H1 (cell line): ENCODE data around the gene ANXA2. TPM values are rescaled to one million over a fixed set of nuclear protein-coding genes. Genes with fewer than 3 reads are reported as not detected.
A peak's percentile ranks its signal among the peaks of the same experiment; 100 is the strongest.

Experiments
- CTCF ChIA-PET: fragments of 300-600 bp; sonication (Branson Sonifier 250); formaldehyde crosslinking; loops from one replicate; lab custom pipeline; 2021; ENCODE audit not compliant: partially characterized antibody; lab: Charles Lee
- POLR2A ChIA-PET: fragments of 300-600 bp; sonication (Branson Sonifier 250); formaldehyde crosslinking; loops from one replicate; lab custom pipeline; 2021; ENCODE audit warnings: inconsistent platforms; ENCODE audit not compliant: partially characterized antibody; lab: Charles Lee
- DNase-seq, 2 experiments: peaks; one replicate each; pipeline versions ENCODE4 v3.0.0 to v3.0.0-alpha.2; 2010 to 2022; ENCODE audit warnings: low spot score in 2 of 2, low read depth in 1 of 2, mixed read lengths in 1 of 2
- FAIRE-seq: peaks from 2 replicates; lab custom pipeline; 2011; peaks lifted over from hg19 to GRCh38; lab: Jason Lieb, UNC
- H2AFZ ChIP-seq: 2 replicates; pipeline ENCODE4 v1.8.1; 2012; ENCODE audit warnings: low read length, inconsistent platforms
- H2AK5ac ChIP-seq: 2 replicates; pipeline ENCODE4 v1.6.1; 2013; ENCODE audit warnings: low read depth, low read length
- H2BK120ac ChIP-seq: replicated peaks from 2 replicates; pipeline ENCODE3; 2013; ENCODE audit warnings: low read depth, low read length, inconsistent platforms
- H2BK12ac ChIP-seq: 2 replicates; pipeline ENCODE4 v1.6.1; 2013; ENCODE audit warnings: low read depth, low read length
- H2BK15ac ChIP-seq: 2 replicates; pipeline ENCODE4 v1.6.1; 2013; ENCODE audit warnings: low read length
- H2BK20ac ChIP-seq: 2 replicates; pipeline ENCODE4 v1.6.1; 2013; ENCODE audit warnings: low read length
- H2BK5ac ChIP-seq: 2 replicates; pipeline ENCODE4 v1.6.1; 2013; ENCODE audit warnings: low read depth, low read length
- H3K14ac ChIP-seq: 2 replicates; pipeline ENCODE4 v1.6.1; 2013; ENCODE audit warnings: inconsistent platforms; ENCODE audit not compliant: insufficient read length
- H3K18ac ChIP-seq: 2 replicates; pipeline ENCODE4 v1.6.1; 2013; ENCODE audit warnings: low read length; ENCODE audit errors: extremely low read depth
- H3K23ac ChIP-seq: 2 replicates; pipeline ENCODE4 v1.6.1; 2013; ENCODE audit warnings: inconsistent platforms; ENCODE audit not compliant: insufficient read length
- H3K23me2 ChIP-seq: 2 replicates; pipeline ENCODE4 v1.6.1; 2013; ENCODE audit warnings: low read depth, low read length
- H3K27ac ChIP-seq: 2 replicates; pipeline ENCODE4 v1.6.1; 2011; ENCODE audit warnings: low read depth, low read length, inconsistent platforms
- H3K27me3 ChIP-seq, 4 experiments: replicated peaks in 1 of 4; 1 replicate in 1 of 4; 2 replicates in 3 of 4; pipeline versions ENCODE4 v1.6.1 to v1.8.1; 2011 to 2013; ENCODE audit warnings: low read length in 3 of 4, mild to moderate bottlenecking in 3 of 4, inconsistent platforms in 2 of 4, mixed read lengths in 2 of 4, moderate library complexity in 1 of 4; ENCODE audit not compliant: control insufficient read depth in 3 of 4, insufficient read depth in 3 of 4; ENCODE audit errors: extremely low read depth in 1 of 4
- H3K36me3 ChIP-seq, 4 experiments: 2 replicates each; pipeline versions ENCODE4 v1.6.1 to v1.8.1; 2011 to 2013; ENCODE audit warnings: mild to moderate bottlenecking in 4 of 4, low read length in 3 of 4, moderate library complexity in 2 of 4, control low read depth in 1 of 4, inconsistent platforms in 1 of 4; ENCODE audit not compliant: insufficient read depth in 4 of 4, control insufficient read depth in 2 of 4
- H3K4ac ChIP-seq: replicated peaks from 2 replicates; pipeline ENCODE3; 2013; ENCODE audit warnings: low read length, low read depth, mixed read lengths, inconsistent platforms; ENCODE audit not compliant: insufficient read length
- H3K4me1 ChIP-seq, 4 experiments: replicated peaks in 1 of 4; 1 replicate in 1 of 4; 2 replicates in 3 of 4; pipeline versions ENCODE4 v1.6.1 to v1.8.1; 2011 to 2013; ENCODE audit warnings: low read length in 3 of 4, inconsistent platforms in 2 of 4, mixed read lengths in 1 of 4; ENCODE audit not compliant: insufficient read depth in 4 of 4, control insufficient read depth in 3 of 4
- H3K4me2 ChIP-seq, 2 experiments: 2 replicates each; pipeline versions ENCODE4 v1.6.1 to v1.8.1; 2011 to 2013; ENCODE audit warnings: low read depth in 2 of 2, low read length in 2 of 2, control low read depth in 1 of 2, inconsistent platforms in 1 of 2, mild to moderate bottlenecking in 1 of 2; ENCODE audit not compliant: insufficient read depth in 1 of 2
- H3K4me3 ChIP-seq, 4 experiments: fragments of 200-600, 300-600 bp in 1 of 4; sonication (generic), shearing (Covaris generic), sonication (Bioruptor Twin) in 1 of 4; 2 replicates each; pipeline versions ENCODE4 v1.5.1 to v1.8.1; 2011 to 2016; ENCODE audit warnings: low read length in 4 of 4, low read depth in 3 of 4, control low read depth in 2 of 4, inconsistent platforms in 2 of 4, mild to moderate bottlenecking in 2 of 4, mixed read lengths in 1 of 4, moderate library complexity in 1 of 4; ENCODE audit not compliant: insufficient read depth in 2 of 4; ENCODE audit errors: extremely low read depth in 1 of 4
- H3K56ac ChIP-seq: replicated peaks from 2 replicates; pipeline ENCODE3; 2013; ENCODE audit warnings: low read depth, mild to moderate bottlenecking, mixed read lengths, low read length, inconsistent platforms; ENCODE audit not compliant: insufficient read length
- H3K79me1 ChIP-seq: 2 replicates; pipeline ENCODE4 v1.6.1; 2013; ENCODE audit warnings: low read depth, low read length, control low read depth
- H3K79me2 ChIP-seq, 2 experiments: 2 replicates each; pipeline versions ENCODE4 v1.6.1 to v1.8.1; 2012 to 2013; ENCODE audit warnings: low read length in 2 of 2, mild to moderate bottlenecking in 2 of 2, inconsistent platforms in 1 of 2; ENCODE audit not compliant: insufficient read depth in 2 of 2, control insufficient read depth in 1 of 2
- H3K9ac ChIP-seq, 4 experiments: replicated peaks in 1 of 4; 1 replicate in 1 of 4; 2 replicates in 3 of 4; pipeline versions ENCODE4 v1.6.1 to v1.8.1; 2011 to 2013; ENCODE audit warnings: low read depth in 3 of 4, low read length in 3 of 4, control low read depth in 2 of 4, mild to moderate bottlenecking in 2 of 4, moderate library complexity in 2 of 4, inconsistent platforms in 1 of 4; ENCODE audit errors: extremely low read depth in 1 of 4
- H3K9me3 ChIP-seq, 2 experiments: 2 replicates each; pipeline versions ENCODE4 v1.6.1 to v1.8.1; 2012 to 2013; ENCODE audit warnings: mild to moderate bottlenecking in 2 of 2, moderate library complexity in 2 of 2, control low read depth in 1 of 2, inconsistent platforms in 1 of 2, low read depth in 1 of 2, low read length in 1 of 2, mixed read lengths in 1 of 2; ENCODE audit not compliant: insufficient read depth in 2 of 2
- H4K20me1 ChIP-seq, 2 experiments: replicated peaks in 1 of 2; 2 replicates each; pipeline versions ENCODE3 to v1.8.1; 2011 to 2013; ENCODE audit warnings: inconsistent platforms in 2 of 2, low read length in 2 of 2, mild to moderate bottlenecking in 1 of 2; ENCODE audit not compliant: insufficient read depth in 2 of 2, control insufficient read depth in 1 of 2
- H4K5ac ChIP-seq: 2 replicates; pipeline ENCODE4 v1.6.1; 2013; ENCODE audit warnings: low read length, low read depth, mixed read lengths, inconsistent platforms; ENCODE audit not compliant: insufficient read length
- H4K8ac ChIP-seq: 2 replicates; pipeline ENCODE4 v1.8.0; 2013; ENCODE audit warnings: mild to moderate bottlenecking, moderate library complexity, low read length, inconsistent platforms; ENCODE audit not compliant: insufficient read depth; ENCODE audit errors: extremely low read depth
- H4K91ac ChIP-seq: replicated peaks from 2 replicates; pipeline ENCODE3; 2013; ENCODE audit warnings: low read length, mixed read lengths, inconsistent platforms; ENCODE audit not compliant: insufficient read length
- CBX5 ChIP-seq: fragments of 300-800, 300-1000 bp; sonication (generic); IDR thresholded peaks from 2 replicates; pipeline ENCODE4 v1.7.1; 2016; ENCODE audit warnings: antibody characterized with exemption, low read length, low read depth
- CHD1 ChIP-seq: IDR thresholded peaks from 2 replicates; pipeline ENCODE4 v1.6.1; 2012; ENCODE audit warnings: low read depth, low read length, improper control_type of control experiment
- EP300 ChIP-seq, 2 experiments: IDR thresholded peaks; 1 replicate in 1 of 2; 2 replicates in 1 of 2; pipeline ENCODE4 v1.6.1; 2011 to 2012; ENCODE audit warnings: low read depth in 2 of 2, low read length in 2 of 2, mild to moderate bottlenecking in 2 of 2, borderline replicate concordance in 1 of 2, inconsistent platforms in 1 of 2, moderate library complexity in 1 of 2
- GABPA ChIP-seq: IDR thresholded peaks from 2 replicates; pipeline ENCODE4 v1.6.1; 2011; ENCODE audit warnings: mild to moderate bottlenecking, low read length, moderate library complexity, borderline replicate concordance; ENCODE audit not compliant: insufficient read depth
- JUN ChIP-seq: IDR thresholded peaks from 2 replicates; pipeline ENCODE4 v1.6.1; 2011; ENCODE audit warnings: low read depth, mild to moderate bottlenecking, improper control_type of control experiment, low read length
- KDM4A ChIP-seq: IDR thresholded peaks from one replicate; pipeline ENCODE4 v1.7.1; 2012; ENCODE audit warnings: low read depth, mild to moderate bottlenecking, moderate library complexity, low read length, inconsistent platforms; ENCODE audit not compliant: severe bottlenecking
- NRF1 ChIP-seq: IDR thresholded peaks from 2 replicates; pipeline ENCODE4 v1.6.1; 2011; ENCODE audit warnings: mild to moderate bottlenecking, low read depth, low read length, improper control_type of control experiment
- SIN3A ChIP-seq, 2 experiments: IDR thresholded peaks in 1 of 2; conservative IDR thresholded peaks in 1 of 2; 2 replicates each; pipeline ENCODE4 v1.6.1; 2011 to 2012; ENCODE audit warnings: low read length in 2 of 2, improper control_type of control experiment in 1 of 2, low read depth in 1 of 2, mild to moderate bottlenecking in 1 of 2
- SIX5 ChIP-seq: IDR thresholded peaks from 2 replicates; pipeline ENCODE4 v1.6.1; 2011; ENCODE audit warnings: mild to moderate bottlenecking, low read depth, low read length
- SP1 ChIP-seq: IDR thresholded peaks from 2 replicates; pipeline ENCODE4 v1.6.1; 2011; ENCODE audit warnings: low read depth, low read length
- WGBS, 2 experiments: shearing (Covaris generic) in 1 of 2; methylation state at CpG; one replicate each; pipeline versions ENCODE4 v1.1.6 to v1.1.7; 2013 to 2015; ENCODE audit warnings: low lambda C conversion rate in 2 of 2, mixed read lengths in 2 of 2, inconsistent platforms in 1 of 2, low coverage in 1 of 2, missing lambda C conversion rate in 1 of 2; ENCODE audit not compliant: insufficient replicate concordance in 2 of 2, insufficient coverage in 1 of 2, insufficient read length in 1 of 2; ENCODE audit errors: extremely low coverage in 1 of 2, missing lambda C conversion rate in 1 of 2; 5-methylcytosine and 5-hydroxymethylcytosine counted together
- polyA plus RNA-seq, 7 experiments: library from polyadenylated mRNA; depleted of rRNA in 3 of 7; stranded (reverse) in 5 of 7; unstranded in 2 of 7; fragments of >200 nt in 5 of 7; fragments of 200-250 nt in 2 of 7; gene quantifications; 1 replicate in 5 of 7; 2 replicates in 1 of 7; 4 replicates in 1 of 7; pipeline versions ENCODE4 v1.2.1 to v1.2.3, GENCODE V29; 2011 to 2013; ENCODE audit warnings: missing spikeins in 2 of 7, mixed read lengths in 2 of 7
- total RNA-seq: library from RNA; stranded (reverse); fragmentation: NEBNext Ultra II Directional; extraction: Animal tissue kit (Norgen Biotek cat#: 25700); gene quantifications from 2 replicates; pipeline ENCODE4 v1.2.1, GENCODE V29; 2021
- TF ChIP-seq, protein P1 (sequence below): IDR thresholded peaks from 2 replicates; pipeline ENCODE4 v1.6.1; 2012; ENCODE audit warnings: inconsistent platforms

ANXA2 gene
- total and polyA plus RNA-seq, 2 of the 8 experiments (the other 6 are each of a cell fraction or from before 2014, with no cell fraction given), result 178 to 217 TPM

DNA sequence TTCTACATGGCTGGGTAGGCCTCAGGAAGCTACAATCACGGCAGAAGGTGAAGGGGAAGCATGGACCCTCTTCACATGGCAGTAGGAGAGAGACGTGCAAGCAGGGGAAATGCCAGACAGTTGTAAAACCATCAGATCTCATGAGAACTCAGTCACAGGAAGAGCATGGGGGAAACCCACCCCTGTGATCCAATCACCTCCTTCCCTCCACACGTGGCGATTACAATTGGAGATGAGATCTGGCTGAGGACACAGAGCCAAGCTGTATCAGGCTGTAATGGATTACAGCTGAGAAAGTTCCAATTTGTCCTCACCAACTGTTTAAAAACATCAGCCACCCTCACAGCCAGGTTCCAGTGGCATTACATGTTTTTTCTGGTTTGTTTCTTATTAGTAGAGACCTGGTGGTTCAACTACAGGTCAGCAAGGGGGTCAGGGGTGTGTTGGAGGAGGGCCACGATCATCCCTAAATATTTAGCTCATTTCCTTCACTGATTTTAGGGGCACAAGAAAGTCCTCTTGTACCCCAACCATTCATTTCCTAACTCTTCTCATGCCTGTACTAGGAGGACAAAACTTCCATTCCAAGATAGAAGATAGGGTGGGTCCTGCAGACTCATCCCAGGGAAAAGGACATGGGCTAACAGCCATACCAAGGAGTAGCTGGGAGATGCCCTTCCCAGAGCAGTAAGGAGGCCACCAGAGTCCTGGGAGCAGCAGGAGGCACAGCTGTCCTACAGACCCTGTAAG, 54.4 kb downstream of the ANXA2 start:
- Histone ChIP-seq H4K91ac (no peak overlapping the region), H2BK12ac (no peak overlapping the region), H3K36me3 (peaks cover 0 to 17% (median 4%) of the 10 kb centered on the region in 4 experiments; a peak in 4 of 8 replicates), H3K79me1 (no peaks in the 10 kb centered on the region), H3K9me3 (no peaks in the 10 kb centered on the region), H4K5ac (no peak overlapping the region), H3K4ac (no peak overlapping the region), H3K79me2 (no peaks in the 10 kb centered on the region), H2BK20ac (no peak overlapping the region), H2BK120ac (no peak overlapping the region), H3K14ac (no peak overlapping the region), H3K27me3 (no peaks in the 10 kb centered on the region), H2BK5ac (no peak overlapping the region), H3K9ac (no peak overlapping the region), H3K18ac (no peak overlapping the region), H4K8ac (no peak overlapping the region), H2AK5ac (no peak overlapping the region), H2AFZ (no peak overlapping the region), H3K27ac (no peak overlapping the region), H3K23ac (no peak overlapping the region), H3K23me2 (no peaks in the 10 kb centered on the region), H3K4me3 (no peak overlapping the region), H2BK15ac (0 out of 2 replicates have a peak overlapping the region, but pooled peaks have one; percentile 22), H3K56ac (no peak overlapping the region), H3K4me2 (no peak overlapping the region; a peak in 1 of 4 replicates), H4K20me1 (peaks cover 0 to 2% of the 10 kb centered on the region in 2 experiments), H3K4me1 (peaks cover 3 to 7% (median 5%) of the 10 kb centered on the region in 4 experiments; a peak in 6 of 7 replicates)
- DNase-seq (no peak), FAIRE-seq (no peak)
- 88% methylated on average over 5 of the region's 5 CpGs; no CpG with 5 or more reads in 1 of the 2 experiments for WGBS, 2 experiments
- POLR2A ChIA-PET, result interaction anchor here (0.6 to 0.8 kb wide), 2 partner anchors 134 to 336 kb away, joined by 3 to 4 read pairs; no protein-coding TSS in a partner anchor
- CTCF ChIA-PET, result interaction anchor here (0.8 to 5.1 kb wide), 9 partner anchors 13 to 609 kb away, joined by 3 to 37 read pairs (median 3); no protein-coding TSS in a partner anchor
- TF ChIP-seq NRF1 (no peak), EP300 (IDR thresholded peaks at IDR 0.05; ENCODE audit: borderline replicate concordance in 1 of 2, low read depth in 2 of 2, low read length in 2 of 2) (no peak), CBX5 (no peak), GABPA (no peak), SP1 (no peak), KDM4A (no peak), SIX5 (no peak), JUN (no peak), CHD1 (no peak), SIN3A (conservative IDR thresholded peaks at IDR 0.05 in 1 of 2, IDR thresholded peaks at IDR 0.05 in 1 of 2; ENCODE audit: low read depth in 1 of 2, low read length in 2 of 2) (no peak)
- TF ChIP-seq, protein P1, sequence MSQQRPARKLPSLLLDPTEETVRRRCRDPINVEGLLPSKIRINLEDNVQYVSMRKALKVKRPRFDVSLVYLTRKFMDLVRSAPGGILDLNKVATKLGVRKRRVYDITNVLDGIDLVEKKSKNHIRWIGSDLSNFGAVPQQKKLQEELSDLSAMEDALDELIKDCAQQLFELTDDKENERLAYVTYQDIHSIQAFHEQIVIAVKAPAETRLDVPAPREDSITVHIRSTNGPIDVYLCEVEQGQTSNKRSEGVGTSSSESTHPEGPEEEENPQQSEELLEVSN, result no peak
